Stimulated activated CD4-positive, alpha-beta T cell treated with anti-CD3 and anti-CD28 coated beads, TNF-alpha, amount 100 ng/mL, for 1 hour (primary cell): ENCODE data around the gene GPR89B.
"Not testable (repeated sequence)": the region's sequence is repeated elsewhere in the genome, so short reads cannot be mapped to it uniquely, and the experiment has no call there.

Source experiments
- DNase-seq, 3 donors: peaks; one replicate each; pipeline ENCODE4 v3.0.0-alpha.2; 2020; ENCODE audit warnings: low read depth in 3 of 3, low spot score in 1 of 3

Gene GPR89B

DNA sequence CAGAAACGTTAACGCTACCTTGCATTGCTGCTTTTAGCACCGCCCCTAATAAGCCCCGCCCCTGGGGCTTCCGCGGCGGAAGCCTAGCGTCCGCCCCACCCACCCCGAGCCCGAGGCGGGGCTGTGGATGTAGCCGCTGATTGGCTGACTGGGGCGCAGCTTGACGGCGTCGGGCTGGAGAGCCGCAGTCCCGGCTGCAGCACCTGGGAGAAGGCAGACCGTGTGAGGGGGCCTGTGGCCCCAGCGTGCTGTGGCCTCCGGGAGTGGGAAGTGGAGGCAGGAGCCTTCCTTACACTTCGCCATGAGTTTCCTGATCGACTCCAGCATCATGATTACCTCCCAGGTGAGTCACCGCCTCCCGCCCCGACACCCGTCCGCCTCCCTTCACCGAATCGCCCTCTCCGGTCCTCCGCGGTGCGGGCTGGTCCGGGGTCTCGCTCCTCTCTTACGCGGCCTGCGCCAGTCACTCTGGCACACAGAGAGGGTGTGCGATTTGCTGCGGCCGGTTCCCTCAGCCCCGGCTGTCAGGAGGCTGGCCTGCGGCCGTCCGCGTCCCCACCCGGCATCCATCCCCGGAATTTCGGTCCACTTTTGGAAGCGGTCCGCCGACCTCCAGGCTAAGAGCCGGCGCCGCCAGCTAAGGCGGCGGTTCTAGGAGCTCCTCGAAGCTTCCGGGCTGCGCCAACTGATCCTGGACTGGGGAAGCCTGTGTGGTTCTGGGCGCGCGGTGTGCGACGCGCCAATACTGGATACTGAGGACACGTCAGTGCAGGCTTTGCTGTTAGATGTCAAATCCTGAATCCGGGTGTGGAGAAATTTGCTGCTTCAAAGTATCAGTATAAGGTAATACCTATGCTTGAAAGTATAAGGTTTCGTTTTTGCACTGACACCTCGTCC lies at the start of gene GPR89B:
Gene GPR89B, plus strand, starts transcription at position 185 of the 897 bp plus-strand sequence. Its CDS starts 117 bp downstream, at position 302.
- DNase-seq: peak; percentile 66 to 90 (median 84)

DNA sequence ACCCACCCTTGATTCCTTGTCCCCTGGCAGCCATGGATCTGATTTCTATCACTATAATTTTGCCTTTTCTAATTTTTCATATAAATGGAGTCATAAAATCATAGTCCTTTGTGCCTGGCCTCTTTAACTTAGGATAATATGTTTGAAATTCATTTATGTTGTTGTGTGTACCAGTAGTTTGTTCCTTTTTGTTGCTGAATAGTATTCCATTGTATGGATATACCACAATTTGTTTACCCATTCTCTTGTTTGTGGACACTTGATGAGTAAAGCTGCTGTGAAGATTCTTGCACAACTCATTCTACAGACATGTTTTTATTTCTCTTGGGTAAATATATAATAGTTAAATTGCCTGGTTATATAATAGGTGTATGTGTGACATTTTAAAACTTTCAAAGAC lies 48.3 kb upstream of the GPR89B start:
- DNase-seq: no peak

DNA sequence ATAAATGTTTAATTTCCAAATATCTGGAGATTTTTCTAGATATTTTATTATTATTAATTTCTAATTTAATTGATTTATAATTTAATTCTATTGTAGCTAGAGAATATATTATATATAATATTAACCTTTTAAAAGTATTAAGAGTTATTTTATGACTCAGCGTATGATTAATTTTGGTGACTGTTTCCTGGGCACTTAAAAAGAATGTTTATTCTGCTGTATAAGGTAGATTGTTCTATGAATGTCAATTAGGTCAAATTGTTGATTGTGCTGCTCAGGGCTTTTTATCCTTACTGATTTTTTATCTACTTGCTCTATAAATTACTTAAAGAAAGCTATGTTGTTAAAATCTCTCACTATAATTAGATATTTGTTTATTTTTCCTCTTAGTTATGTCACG lies 45.7 kb upstream of the GPR89B start:
- DNase-seq: no peak

DNA sequence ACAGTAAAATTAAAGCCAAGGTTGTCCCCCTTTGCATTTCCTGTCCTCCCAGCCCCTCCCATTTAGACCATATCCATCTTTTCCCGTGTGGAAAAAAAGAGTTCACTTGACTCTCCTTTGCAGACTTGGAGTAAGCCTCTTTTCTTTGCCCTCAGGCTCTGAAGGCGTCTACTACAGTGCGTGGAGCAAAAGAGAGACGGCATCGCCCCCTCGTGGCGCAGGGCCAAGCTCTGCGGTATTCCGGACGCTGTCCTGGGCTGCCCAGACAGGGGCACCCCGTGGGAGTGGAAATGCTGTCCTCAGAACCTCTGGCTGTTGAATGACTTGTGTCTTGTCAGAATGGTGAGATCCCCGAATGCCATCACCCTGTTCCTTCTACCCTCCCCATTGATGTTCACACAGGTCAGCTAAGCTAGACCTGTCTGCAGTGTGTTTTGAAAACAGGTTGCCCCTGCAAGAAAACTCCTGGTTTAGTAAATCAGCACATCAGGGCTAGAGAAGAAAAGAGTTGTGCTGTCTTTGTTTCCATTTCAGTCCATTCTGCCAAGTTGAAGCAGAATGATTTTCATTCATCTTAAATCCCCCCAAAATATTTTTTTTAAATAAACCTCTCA lies 37.9 kb upstream of the GPR89B start:
- DNase-seq: peak; percentile 14 to 37 (median 17)

DNA sequence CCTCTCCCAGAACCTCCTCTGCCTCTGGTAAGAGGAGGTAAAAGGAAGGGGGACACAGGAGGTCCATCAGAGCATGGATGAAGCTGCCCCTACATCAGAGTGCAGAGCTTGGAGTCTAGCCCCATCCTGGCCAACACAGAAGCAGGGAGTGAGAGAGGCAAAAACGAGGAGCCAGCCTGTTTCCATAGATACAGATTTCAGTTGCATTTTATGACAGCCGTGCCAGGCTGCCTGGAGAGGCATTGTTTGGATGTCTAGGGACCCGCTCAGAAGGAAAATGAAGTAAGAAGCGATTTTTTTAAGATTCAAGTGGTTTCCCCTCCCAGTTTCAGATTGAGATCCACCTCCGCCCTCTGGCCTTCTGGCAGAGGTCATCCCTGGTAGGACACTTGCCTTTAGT lies 37.1 kb upstream of the GPR89B start:
- DNase-seq: no peak

DNA sequence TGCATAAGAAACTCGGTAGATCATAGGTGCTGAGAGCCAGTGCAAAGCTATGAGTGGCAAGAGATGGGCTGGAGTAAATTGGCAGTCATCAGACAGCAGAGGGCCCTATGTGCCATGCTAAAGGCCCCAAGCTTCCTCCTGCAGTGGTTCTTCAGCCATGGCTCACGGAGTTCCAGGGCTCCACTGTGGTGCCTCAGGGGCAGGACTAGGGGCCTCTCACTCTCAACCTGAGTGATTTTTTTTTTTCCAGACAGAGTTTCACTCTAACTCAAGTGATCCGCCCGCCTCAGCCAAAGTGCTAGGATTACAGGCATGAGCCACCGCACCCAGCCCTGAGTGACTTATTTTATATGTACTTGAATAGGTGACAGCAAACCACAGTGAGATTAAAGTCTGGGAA lies 36.0 kb upstream of the GPR89B start:
- DNase-seq: no peak

DNA sequence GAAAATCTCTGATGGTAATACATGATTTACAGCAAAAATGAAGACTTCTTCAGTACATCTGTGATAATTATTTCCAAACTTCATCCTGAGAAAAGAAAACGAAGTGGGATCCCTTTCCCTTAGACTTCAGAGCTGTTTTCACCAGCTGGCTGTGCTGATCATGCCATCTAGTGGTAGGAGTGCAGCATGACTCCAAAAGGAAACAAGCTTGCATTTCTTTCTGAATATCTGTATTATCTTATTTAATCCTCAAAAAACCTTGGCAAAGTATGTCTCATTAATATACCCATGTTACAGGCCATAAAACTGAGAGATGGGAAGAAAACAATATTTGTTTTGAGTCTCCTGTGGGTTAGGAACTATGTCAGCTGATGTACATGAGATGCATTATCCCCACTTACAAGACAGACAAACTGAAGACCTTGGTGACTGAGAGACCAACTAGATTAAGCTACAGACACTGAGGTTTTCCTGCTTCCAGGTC lies 35.4 kb upstream of the GPR89B start:
- no peak for DNase-seq

DNA sequence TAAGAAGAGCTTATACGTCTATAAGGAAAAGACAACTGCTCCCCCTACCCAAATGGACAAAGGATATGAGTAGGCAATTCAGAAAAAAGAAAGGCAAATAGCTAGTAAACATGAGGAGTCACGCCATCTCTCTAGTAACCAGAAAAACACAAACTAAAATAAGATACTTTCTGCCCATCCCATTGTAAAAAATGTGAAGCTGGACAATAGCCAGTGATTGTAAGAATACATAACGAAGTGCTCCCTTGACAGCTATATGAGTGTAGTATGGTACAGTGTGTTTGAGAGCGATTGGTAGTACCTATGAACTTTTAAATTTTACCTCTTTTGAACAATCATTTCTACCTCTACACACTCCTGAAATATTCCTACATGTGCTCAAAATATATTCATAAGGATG lies 33.1 kb upstream of the GPR89B start:
- no peak for DNase-seq

DNA sequence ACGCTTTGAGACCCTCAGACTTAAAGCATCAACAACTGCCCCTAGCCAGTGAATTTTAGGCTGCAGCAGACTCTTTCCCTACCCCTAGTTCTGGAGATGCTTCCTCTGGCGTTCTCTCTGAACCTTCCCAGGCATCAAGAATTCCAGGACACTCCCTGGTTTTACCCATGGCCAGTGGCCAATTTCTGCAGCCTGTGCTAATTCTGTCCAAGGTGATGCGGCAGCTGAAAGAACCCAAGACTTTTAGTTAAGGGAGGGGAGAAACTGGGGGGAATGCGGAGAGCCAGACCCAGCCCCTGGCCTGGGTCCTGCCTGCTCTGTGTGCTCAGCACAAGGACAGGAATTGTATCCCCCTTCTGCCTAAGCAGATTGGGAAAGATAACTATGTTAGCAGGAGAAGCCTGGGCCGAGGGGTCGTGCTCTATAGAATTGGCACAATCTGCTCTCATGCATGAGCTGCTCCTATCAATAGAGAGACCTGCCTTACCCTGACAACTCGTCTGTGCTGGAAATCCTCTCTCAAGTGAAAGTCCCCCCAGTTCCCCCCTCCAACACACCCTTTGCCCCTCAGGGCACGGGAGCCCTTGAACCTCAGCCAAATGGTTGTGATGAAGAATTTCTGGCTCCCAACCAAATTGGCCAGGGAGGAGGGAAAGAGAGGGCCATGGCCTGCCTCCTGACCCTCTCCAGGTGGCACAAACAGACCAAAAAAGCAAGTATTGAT lies 31.0 kb upstream of the GPR89B start:
- DNase-seq: no peak

DNA sequence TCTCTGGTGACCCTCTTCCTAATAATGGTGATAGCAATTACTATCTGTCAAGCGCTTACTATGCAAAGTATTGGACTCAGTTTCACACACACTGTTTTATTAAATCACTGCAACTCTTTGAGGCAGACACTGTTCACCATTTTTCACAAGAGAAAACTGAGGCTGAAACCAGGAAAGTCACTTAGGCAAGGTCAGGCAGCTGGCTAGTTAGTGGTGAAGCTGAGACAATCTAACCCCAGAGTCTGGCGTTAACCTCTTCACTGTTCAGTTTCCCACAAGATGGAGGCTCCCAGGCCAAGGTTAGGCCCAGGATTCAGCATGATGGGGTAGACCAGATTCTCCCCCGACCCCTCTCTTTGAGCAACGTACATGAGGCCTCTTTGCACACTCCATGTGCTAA lies 30.4 kb upstream of the GPR89B start:
- no peak for DNase-seq

DNA sequence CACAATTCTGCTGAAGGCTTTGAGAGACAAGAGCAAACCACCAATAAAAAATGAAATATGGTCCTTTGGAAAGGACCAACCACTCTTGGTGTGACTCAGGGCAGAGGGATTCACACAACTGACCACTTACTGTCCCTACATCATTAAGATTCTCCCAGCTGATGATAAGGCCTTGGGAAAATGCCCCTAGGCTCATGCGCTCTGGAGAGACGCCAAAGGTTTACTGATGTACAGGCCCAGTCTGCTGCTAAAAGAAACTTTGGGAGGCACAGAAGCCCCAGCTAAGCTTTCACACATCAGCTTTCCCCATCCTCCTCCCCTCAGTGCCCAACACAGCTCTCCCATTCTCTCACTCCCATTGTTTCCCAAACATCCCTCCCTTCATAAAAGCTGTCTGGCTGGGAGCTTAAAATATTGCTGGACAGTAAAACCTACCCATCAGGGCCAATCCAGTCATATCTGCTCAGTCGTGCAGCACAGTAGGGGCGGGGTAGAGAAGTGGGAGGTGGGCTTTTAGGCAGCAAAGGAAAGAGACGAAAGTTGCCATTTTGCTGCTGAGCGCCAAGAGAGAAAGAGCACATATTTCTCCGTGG lies 25.9 kb upstream of the GPR89B start, which contains the start of gene GJA8:
Gene GJA8, plus strand, starts transcription at position 543 of the 593 bp plus-strand sequence. CDS start 5,161 bp downstream, outside the sequence.
- DNase-seq: no peak

DNA sequence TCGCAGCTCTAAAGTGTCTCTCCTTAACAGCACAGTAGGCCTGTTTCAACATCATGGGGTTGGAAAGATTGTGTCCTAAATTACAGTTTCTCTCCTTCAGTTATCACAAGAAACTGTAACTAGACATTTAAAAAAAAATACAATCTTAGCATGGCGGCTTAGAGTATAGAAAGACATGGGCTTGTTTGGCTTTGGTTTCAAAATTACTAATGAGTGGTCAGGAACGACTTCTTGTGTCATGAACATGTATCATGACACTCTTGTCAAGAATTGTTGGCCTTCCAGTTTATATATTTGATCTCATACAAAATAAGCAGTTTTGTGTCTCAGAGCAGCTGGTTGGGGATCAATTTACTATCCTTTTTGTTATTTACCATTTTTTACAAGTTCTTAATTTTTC lies 23.5 kb upstream of the GPR89B start:
- DNase-seq: no peak

DNA sequence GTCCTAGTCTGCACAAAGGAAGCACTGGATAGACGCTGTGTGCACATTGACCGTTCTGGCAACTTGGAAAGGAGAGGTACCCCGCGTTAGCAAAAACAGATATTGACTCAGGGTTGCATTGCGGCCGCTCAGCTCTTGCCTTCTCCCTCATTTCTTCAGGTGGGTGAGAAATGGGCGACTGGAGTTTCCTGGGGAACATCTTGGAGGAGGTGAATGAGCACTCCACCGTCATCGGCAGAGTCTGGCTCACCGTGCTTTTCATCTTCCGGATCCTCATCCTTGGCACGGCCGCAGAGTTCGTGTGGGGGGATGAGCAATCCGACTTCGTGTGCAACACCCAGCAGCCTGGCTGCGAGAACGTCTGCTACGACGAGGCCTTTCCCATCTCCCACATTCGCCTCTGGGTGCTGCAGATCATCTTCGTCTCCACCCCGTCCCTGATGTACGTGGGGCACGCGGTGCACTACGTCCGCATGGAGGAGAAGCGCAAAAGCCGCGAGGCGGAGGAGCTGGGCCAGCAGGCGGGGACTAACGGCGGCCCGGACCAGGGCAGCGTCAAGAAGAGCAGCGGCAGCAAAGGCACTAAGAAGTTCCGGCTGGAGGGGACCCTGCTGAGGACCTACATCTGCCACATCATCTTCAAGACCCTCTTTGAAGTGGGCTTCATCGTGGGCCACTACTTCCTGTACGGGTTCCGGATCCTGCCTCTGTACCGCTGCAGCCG lies 20.3 kb upstream of the GPR89B start:
- no peak for DNase-seq

DNA sequence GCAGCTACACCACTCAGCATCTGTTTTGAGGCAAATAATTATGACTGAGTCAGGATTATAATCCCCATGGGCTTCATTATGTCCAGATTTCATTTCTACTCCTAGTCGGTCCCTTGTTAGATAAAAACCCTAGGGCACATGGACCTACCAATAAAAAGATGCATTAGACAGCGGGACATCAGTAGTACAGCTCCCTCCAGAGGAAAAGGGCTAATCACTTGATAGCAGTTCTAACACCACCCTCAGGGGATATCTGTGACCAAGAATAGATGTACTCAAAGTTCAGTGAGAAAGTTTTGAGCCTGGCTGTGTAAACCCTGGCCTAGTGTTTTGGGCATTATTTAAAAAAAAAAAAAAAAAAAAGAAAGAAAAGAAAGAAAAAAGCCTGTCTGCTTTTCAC lies 15.7 kb upstream of the GPR89B start:
- no peak for DNase-seq

DNA sequence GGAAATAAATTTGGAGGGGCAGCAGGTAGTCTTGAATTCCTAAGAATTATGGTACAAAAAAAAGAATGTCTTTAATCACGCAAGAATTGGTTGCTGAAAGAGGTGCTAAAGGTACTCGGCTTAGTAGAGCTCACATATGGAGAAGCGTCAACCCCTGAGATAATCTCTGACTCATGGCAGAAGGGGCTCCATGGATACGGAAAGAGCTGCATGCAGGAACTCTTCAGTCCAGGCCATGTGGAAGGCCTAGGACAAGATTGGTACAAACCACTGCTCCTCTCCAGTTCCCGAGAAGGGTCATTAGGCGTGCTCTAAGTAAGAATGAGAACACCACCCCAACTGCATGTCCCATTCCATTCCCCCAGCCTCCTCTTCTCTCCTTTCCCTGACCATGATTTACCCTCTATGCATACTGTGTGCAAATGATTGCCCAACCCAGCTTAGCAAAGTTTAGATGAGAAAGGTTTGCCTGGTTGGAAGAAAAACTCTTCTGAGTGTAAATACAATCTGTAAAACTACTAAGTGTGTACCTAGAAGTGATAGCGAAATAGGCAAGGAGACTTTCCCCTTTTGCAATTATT lies 14.8 kb upstream of the GPR89B start:
- no peak for DNase-seq

DNA sequence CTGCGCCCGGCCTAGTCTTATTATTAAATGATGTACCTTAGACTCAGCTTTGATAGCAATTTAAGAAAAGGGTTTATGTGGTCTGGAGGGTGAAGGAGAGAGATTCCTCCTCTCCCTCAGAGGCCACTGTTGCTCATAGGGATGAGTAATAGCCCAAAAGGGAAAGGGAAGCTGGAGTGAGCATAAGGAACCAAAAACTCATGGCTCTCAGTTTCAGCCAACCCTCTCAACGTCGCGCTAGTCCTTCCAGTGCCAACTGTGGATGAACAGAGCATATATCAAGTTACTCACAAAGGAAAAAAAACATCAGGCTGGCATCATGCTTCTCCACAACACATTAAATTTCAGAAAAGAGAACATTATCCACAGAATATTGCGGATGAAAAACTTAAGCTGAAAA lies 8.3 kb upstream of the GPR89B start:
- no peak for DNase-seq

DNA sequence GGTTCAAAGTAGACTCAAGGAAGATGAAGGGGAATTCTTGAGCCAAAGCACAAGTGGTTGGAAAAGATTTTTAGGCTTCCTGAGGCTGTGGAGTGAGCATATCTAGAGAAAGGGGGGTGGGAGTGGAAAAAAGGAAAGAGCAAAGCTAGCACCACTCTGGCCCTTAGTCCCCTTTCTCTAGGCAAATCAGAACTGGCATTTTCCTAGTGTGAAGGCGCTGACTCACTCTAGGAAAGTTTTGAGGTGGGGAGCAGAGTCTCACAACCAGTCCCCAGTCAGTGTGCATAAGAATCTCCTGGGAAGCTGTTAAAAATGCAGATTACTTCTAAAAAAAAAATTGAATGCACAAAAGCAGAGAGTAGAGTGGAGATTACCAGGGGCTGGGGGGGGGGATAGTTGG lies 3.4 kb upstream of the GPR89B start:
- no peak for DNase-seq

DNA sequence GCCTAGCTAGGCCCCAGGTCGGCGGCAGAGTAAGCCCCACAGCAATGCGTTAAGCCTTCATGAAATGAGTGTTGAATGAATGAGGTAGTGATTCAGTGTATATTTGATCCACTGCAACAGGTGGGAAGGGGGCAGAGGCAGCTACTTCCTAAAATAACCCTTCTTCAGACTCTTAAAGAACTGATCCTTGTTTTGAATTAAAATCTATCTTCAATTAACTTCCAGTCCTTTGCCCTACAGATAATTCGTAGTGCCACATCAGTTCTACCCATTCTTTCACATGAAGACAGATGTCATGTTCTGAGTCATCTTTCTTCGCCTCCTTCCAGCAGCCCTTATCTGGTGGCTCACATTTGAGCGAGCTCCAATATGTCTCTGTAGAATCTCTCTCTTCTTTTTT lies 1.0 kb upstream of the GPR89B start:
- DNase-seq: not testable (repeated sequence)

DNA sequence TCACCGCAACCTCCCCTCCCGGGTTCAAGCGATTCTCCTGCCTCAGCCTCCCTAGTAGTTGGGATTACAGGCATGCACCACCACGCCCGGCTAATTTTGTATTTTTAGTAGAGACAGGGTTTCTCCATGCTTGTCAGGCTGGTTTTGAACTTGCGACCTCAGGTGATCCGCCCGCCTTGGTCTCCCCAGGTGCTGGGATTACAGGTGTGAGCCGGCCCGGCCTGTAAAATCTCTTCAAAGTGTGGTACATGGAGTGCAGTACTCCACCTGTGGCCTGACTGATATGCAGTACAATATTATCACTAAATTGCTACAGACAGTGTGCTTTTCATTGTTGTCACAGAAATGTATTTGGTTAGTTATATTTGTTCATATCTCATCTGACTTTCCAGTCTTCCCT lies 531 bp upstream of the GPR89B start:
- DNase-seq: not testable (repeated sequence)

DNA sequence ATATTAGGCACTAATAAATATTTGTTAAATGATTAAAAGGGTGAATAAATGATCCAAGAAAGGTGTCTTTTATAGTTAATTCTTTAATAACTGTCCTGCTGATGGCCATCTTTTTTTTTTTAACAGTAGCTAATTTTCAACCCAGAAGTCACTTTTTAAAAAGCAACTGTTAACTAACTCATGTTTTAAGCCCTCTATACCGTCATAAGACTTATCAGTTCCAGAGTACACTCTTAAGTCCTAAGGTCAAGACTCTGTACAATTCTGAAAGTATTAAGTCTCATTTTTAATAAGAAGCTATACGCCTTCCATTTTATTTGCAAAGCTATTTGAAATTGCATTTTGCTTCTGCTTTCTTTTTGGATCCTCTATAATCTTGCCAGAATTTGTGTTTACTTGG lies 2.9 kb downstream of the GPR89B start:
- DNase-seq: not testable (repeated sequence)
